Measurements from ENCODE around the gene FRK.

DNA sequence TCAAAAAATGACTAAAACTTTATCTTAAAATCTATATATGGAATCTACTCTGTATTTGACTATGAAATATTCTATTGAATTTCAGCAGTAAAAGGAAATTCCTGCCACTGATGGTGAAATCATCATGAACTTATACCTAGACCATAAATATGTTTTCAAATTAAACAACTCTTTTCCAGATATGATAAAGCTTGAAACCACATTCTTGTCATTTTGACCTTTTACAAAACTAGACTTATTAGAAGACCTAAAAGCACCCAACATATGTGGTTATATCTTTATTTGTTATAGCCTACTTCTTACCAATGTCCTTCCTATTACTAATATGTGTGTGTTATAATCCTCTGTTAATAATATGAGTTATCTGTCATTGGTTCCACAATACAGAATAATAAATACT, 35.3 kb downstream of the FRK start:
- no peak for TF ChIP-seq POLR2A (IDR thresholded peaks at IDR 0.05; ENCODE audit: low read depth, low read length)
- TF ChIP-seq SPI1 (IDR thresholded peaks at IDR 0.05; ENCODE audit: low read depth, low read length), result no peak
- no peak for TF ChIP-seq PAX5 (IDR thresholded peaks at IDR 0.05; ENCODE audit: insufficient read depth, low read length, severe bottlenecking)
- no peak for TF ChIP-seq TAF1 (IDR thresholded peaks at IDR 0.05; ENCODE audit: low read depth, low read length)
- no peak for TF ChIP-seq POLR2AphosphoS5 (IDR thresholded peaks at IDR 0.05; ENCODE audit: low read depth, low read length)
- no peak for TF ChIP-seq POU2F2 (IDR thresholded peaks at IDR 0.05; ENCODE audit: low read depth, low read length)

Measured in GM12891 (cell line).